ENCODE measurements around the gene ALB.

The ALB gene

GRCh38 chr4:73391774-73392173 is 12.3 kb upstream of the ALB start:
- no peak overlapping the region for H3K27ac ChIP-seq
- no peaks in the 10 kb centered on the region for H3K9me3 ChIP-seq
- no peak for DNase-seq
- H3K4me1 ChIP-seq, result no peaks in the 10 kb centered on the region
- intact Hi-C loops (cut with DNase I; ENCODE audit: low total_unique reads), result no loop called here
- H3K4me3 ChIP-seq, result no peak overlapping the region
- H3K27me3 ChIP-seq, result no peaks in the 10 kb centered on the region
- no peak for TF ChIP-seq CTCF (IDR thresholded peaks at IDR 0.05)
- no peaks in the 10 kb centered on the region for H3K36me3 ChIP-seq

DNA sequence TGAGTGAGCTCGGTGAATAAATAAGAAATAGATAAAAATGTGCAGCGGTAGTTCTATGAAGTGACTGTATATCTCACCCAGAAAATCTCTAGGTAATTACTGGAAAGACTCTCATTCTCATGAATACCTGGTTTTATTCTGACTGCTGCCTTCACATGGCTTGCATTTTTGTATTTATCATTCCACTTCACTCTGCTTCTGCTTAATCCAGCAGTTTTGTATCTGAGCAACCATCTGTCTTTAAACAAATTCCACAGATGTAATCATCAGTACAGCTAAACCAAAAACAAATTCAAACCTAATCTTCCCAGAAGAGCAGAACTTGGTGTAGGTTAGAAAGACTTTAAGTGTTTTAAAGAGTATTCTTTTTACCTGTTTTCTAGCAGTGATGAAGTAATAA is 11.2 kb upstream of the ALB start:
- Histone ChIP-seq H3K9me3 (no peaks in the 10 kb centered on the region), H3K36me3 (no peaks in the 10 kb centered on the region), H3K4me1 (no peaks in the 10 kb centered on the region), H3K27me3 (no peaks in the 10 kb centered on the region), H3K27ac (no peak overlapping the region), H3K4me3 (no peak overlapping the region)
- no peak for DNase-seq
- intact Hi-C loops (cut with DNase I; ENCODE audit: low total_unique reads), result no loop called here
- TF ChIP-seq CTCF (IDR thresholded peaks at IDR 0.05), result no peak

- no peak for TF ChIP-seq CTCF (IDR thresholded peaks at IDR 0.05)
- intact Hi-C loops (cut with DNase I; ENCODE audit: low total_unique reads), result no loop called here
- no peak for DNase-seq
- no peaks in the 10 kb centered on the region for H3K36me3 ChIP-seq
- H3K27ac ChIP-seq, result no peak overlapping the region
- no peaks in the 10 kb centered on the region for H3K27me3 ChIP-seq
- H3K9me3 ChIP-seq, result no peaks in the 10 kb centered on the region
- H3K4me1 ChIP-seq, result no peaks in the 10 kb centered on the region
- no peak overlapping the region for H3K4me3 ChIP-seq
Measured at GRCh38 chr4:73396304-73396703, 7.8 kb upstream of the ALB start.

DNA sequence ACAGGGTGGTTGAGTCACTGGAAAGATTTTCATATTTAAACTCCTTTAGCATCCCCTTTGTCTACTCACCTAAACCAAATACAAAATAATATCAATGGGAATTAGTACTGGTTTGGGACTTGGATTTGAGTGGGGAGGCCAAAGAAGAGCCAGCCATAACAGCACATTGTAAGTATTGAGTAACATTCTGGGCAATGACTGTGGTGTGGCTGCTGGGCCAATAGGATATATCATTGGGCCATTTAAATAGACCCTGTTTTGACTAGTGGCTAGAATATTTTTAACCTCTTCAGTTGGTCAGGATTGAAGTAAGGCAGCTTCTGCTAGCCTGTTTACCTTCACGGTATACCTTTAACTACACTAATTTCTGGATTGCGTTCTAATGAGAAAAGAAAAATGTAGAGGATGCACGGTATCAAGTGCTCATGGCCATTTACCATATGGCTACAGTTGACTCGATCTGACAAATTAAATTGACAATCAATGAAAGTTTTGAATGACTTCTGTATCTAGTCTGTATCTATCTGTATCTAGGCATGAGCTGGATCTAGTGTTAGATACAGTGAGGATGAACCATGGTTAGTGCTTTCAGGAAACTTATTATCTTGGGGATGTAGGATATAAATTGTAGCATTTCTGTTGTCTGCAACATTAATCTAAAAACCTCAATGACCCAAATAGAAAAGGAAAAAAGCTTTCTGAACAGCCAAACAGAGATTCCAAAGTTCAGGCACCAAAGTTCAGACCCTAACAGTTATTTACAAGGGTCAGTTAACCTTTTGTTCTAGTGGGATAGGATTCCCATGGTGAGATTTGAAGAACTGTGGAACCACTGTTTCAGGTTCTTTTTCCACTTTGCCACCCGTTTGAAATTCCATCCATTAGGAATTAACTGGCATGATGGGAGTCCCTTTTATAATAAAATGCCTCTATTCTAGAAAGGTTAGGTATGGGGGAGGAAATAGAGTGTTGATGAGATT is 6.8 kb upstream of the ALB start:
- intact Hi-C loops (cut with DNase I; ENCODE audit: low total_unique reads), result no loop called here
- H3K4me1 ChIP-seq, result no peaks in the 10 kb centered on the region
- H3K27ac ChIP-seq, result no peak overlapping the region
- DNase-seq, result no peak
- no peaks in the 10 kb centered on the region for H3K27me3 ChIP-seq
- no peak overlapping the region for H3K4me3 ChIP-seq
- no peak for TF ChIP-seq CTCF (IDR thresholded peaks at IDR 0.05)
- H3K36me3 ChIP-seq, result no peaks in the 10 kb centered on the region
- no peaks in the 10 kb centered on the region for H3K9me3 ChIP-seq

DNA sequence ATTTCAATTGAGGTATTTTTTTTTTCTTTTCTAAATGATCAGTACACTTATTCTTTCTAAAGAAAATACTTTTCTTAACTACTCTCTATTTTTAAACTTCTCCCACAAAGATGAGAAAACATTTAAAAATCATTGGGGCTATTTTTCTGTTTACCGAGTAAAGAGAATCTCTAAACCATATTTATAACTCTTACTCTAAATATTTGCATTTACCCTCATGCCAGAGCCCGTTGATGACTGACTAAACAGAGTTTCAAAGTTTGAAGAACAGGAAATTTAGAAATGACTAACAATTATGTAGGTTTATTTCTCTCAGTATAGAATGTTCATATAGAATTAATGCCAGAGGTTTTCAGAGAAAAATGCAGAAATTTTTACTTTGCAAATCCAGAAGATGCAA is 2.7 kb upstream of the ALB start:
- Histone ChIP-seq H3K27me3 (no peaks in the 10 kb centered on the region), H3K36me3 (no peaks in the 10 kb centered on the region), H3K4me3 (no peak overlapping the region), H3K4me1 (no peaks in the 10 kb centered on the region), H3K9me3 (no peaks in the 10 kb centered on the region), H3K27ac (no peak overlapping the region)
- TF ChIP-seq CTCF (IDR thresholded peaks at IDR 0.05), result no peak
- no peak for DNase-seq
- intact Hi-C loops (cut with DNase I; ENCODE audit: low total_unique reads), result no loop called here
